ENCODE data around the gene SLC44A5. TPM values are rescaled to one million over a fixed set of nuclear protein-coding genes. Genes with fewer than 3 reads are reported as not detected.

SLC44A5 gene
- polyA plus RNA-seq, 3 donors = not detected

GRCh38 chr1:75444220-75444619 lies 166.7 kb downstream of the SLC44A5 start:
- Histone ChIP-seq H3K79me2 (ENCODE audit: insufficient read depth, low read length) (no peaks in the 10 kb centered on the region), H3K27me3 (ENCODE audit: control insufficient read depth in 2 of 2, insufficient read depth in 2 of 2, low read length in 2 of 2) (no peaks in the 10 kb centered on the region), H3K4me1 (ENCODE audit: control insufficient read depth in 1 of 2, insufficient read depth in 2 of 2, low read length in 2 of 2) (no peaks in the 10 kb centered on the region), H3K9ac (ENCODE audit: insufficient read depth, low read length, poor library complexity, severe bottlenecking) (no peak overlapping the region), H3K36me3 (replicated peaks in 1 of 2; ENCODE audit: control insufficient read depth in 1 of 2, insufficient read depth in 2 of 2, low read length in 2 of 2) (no peaks in the 10 kb centered on the region), H4K20me1 (ENCODE audit: insufficient read depth, low read length) (no peaks in the 10 kb centered on the region), H3K4me2 (replicated peaks; ENCODE audit: extremely low read depth, low read length, poor library complexity, severe bottlenecking) (no peak overlapping the region), H2AFZ (ENCODE audit: insufficient read depth, low read depth, low read length, poor library complexity, severe bottlenecking) (no peak overlapping the region), H3K27ac (ENCODE audit: low read depth in 1 of 2, low read length in 2 of 2) (no peak overlapping the region), H3K4me3 (replicated peaks in 1 of 3; ENCODE audit: low read depth in 2 of 3, low read length in 3 of 3) (no peak overlapping the region), H3K9me3 (replicated peaks in 1 of 2; ENCODE audit: control insufficient read depth in 1 of 2, insufficient read depth in 1 of 2, low read length in 2 of 2) (no peaks in the 10 kb centered on the region)
- intact Hi-C loops (cut with micrococcal nuclease) = no loop called here
- no peak for DNase-seq
- Mint-ChIP-seq H3K27ac (no peak overlapping the region), H3K9me3 (peaks cover 0 to 8% (median 2%) of the 10 kb centered on the region in 7 donors), H3K4me1 (no peaks in the 10 kb centered on the region), H3K4me3 (no peak overlapping the region), H3K27me3 (ENCODE audit: low read depth in 3 of 3) (no peaks in the 10 kb centered on the region), H3K36me3 (no peaks in the 10 kb centered on the region)
- WGBS (ENCODE audit: insufficient coverage) = 100% methylated on average over 1 of the region's 1 CpG
- TF ChIP-seq CTCF (IDR thresholded peaks at IDR 0.05) = no peak

- Mint-ChIP-seq H3K9me3 (peaks cover 0 to 7% (median 0%) of the 10 kb centered on the region in 7 donors), H3K27me3 (ENCODE audit: low read depth in 3 of 3) (no peaks in the 10 kb centered on the region), H3K4me1 (no peaks in the 10 kb centered on the region), H3K36me3 (no peaks in the 10 kb centered on the region), H3K27ac (no peak overlapping the region), H3K4me3 (no peak overlapping the region)
- H4K20me1 ChIP-seq (ENCODE audit: insufficient read depth, low read length) = no peaks in the 10 kb centered on the region
- no peak overlapping the region for H3K27ac ChIP-seq (ENCODE audit: low read depth in 1 of 2, low read length in 2 of 2)
- TF ChIP-seq CTCF (IDR thresholded peaks at IDR 0.05) = no peak
- H3K4me1 ChIP-seq (ENCODE audit: control insufficient read depth in 1 of 2, insufficient read depth in 2 of 2, low read length in 2 of 2) = no peaks in the 10 kb centered on the region
- H3K9ac ChIP-seq (ENCODE audit: insufficient read depth, low read length, poor library complexity, severe bottlenecking) = no peak overlapping the region
- no peaks in the 10 kb centered on the region for H3K79me2 ChIP-seq (ENCODE audit: insufficient read depth, low read length)
- 100% methylated on average over 1 of the region's 2 CpGs for WGBS (ENCODE audit: insufficient coverage)
- intact Hi-C loops (cut with micrococcal nuclease) = no loop called here
- no peaks in the 10 kb centered on the region for H3K36me3 ChIP-seq (replicated peaks in 1 of 2; ENCODE audit: control insufficient read depth in 1 of 2, insufficient read depth in 2 of 2, low read length in 2 of 2)
- H3K27me3 ChIP-seq (ENCODE audit: control insufficient read depth in 2 of 2, insufficient read depth in 2 of 2, low read length in 2 of 2) = no peaks in the 10 kb centered on the region
- H2AFZ ChIP-seq (ENCODE audit: insufficient read depth, low read depth, low read length, poor library complexity, severe bottlenecking) = no peak overlapping the region
- H3K9me3 ChIP-seq (replicated peaks in 1 of 2; ENCODE audit: control insufficient read depth in 1 of 2, insufficient read depth in 1 of 2, low read length in 2 of 2) = no peaks in the 10 kb centered on the region
- no peak overlapping the region for H3K4me3 ChIP-seq (replicated peaks in 1 of 3; ENCODE audit: low read depth in 2 of 3, low read length in 3 of 3)
- no peak for DNase-seq
- H3K4me2 ChIP-seq (replicated peaks; ENCODE audit: extremely low read depth, low read length, poor library complexity, severe bottlenecking) = no peak overlapping the region
Measured at GRCh38 chr1:75440274-75440673, 170.6 kb downstream of the SLC44A5 start.
